GM18867 (cell line): ENCODE measurements around the gene ULBP2.
"Not testable (repeated sequence)": the region's sequence is repeated elsewhere in the genome, so short reads cannot be mapped to it uniquely, and the experiment has no call there.

Experiments used
- ATAC-seq: cut with Tn5 transposase; IDR thresholded peaks from one replicate; pipeline ENCODE4 v1.9.1; 2021; ENCODE audit warnings: mild to moderate bottlenecking, moderate library complexity; ENCODE audit not compliant: unreplicated experiment

Gene ULBP2

GRCh38 chr6:149908480-149908879 lies 33.3 kb upstream of the ULBP2 start:
- ATAC-seq: not testable (repeated sequence)

GRCh38 chr6:149909701-149910470 lies 31.9 kb upstream of the ULBP2 start:
- ATAC-seq: no peak

- no peak for ATAC-seq
Measured at GRCh38 chr6:149910721-149911151, 31.1 kb upstream of the ULBP2 start.

DNA sequence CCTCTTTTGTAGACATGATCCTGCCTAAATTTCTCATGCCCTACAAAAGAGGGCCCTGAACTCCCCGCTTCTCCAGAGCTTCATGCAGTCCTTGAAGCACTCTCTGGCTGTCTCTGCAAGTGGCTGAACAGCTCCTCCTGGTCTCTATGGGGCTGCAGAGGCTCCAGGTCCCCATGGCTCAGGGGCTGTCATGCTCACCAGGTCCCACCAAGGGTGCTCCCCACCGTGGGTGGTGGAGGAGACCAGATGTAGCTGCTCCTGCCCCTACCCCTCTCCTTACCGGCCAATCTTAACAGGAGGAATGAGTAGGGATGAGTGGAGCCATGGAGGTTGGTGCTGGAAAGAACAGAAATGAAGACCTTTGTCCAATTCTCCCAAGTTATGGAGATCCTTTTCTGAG lies 29.1 kb upstream of the ULBP2 start:
- ATAC-seq: not testable (repeated sequence)

GRCh38 chr6:149913085-149913484 lies 28.7 kb upstream of the ULBP2 start:
- ATAC-seq: no peak

DNA sequence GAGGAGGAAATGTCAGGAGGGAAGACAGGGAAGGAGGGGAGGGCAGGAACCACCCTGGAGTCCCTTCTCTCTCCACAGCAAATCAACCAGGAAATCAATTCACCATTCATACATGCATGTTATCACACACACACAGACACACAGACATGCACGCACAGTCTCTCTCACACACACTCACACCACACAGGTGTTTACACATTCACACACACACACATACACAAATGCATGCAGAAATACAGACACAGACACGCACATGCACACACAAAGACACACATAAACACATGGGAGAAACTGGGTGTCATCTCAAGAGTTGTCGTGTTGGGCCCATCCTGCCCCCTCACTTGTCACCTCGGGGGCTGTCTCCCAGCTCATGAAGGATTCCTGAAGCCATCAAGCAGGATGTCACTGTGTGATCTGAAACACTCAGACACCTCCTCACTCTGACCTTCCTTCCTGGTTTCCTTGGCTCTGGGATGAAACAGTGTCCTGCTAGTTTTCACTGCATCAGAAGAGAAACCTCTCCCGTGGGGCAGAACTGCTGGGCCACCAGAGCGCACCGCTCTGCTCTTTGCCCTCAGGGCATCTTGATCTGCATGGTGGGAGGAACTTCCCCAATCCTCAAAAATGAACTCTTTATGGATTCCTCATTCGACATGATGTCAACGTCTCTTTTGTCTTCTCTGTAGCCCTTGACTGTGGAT lies 28.1 kb upstream of the ULBP2 start:
- no peak for ATAC-seq

- no peak for ATAC-seq
Measured at GRCh38 chr6:149915970-149916865, 25.6 kb upstream of the ULBP2 start.

DNA sequence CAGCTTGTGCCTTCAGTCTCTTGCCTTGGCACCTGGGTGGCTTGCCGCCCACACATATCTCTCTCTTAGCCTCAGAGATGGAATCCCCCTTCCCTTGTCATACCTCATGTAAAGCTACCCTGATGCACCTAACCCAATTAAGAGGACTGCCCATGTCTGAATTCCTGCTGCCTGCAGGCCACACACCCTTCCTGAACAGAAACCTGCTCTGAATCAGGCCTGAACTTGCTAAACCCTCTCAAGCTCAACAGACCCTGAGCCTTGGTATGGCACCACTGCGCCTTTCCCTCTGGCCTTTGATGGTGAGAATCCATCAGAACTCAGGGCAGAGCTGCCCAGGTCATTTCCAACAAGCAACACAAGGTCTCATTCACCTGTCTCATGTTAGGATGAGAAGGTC lies 24.1 kb upstream of the ULBP2 start:
- ATAC-seq: no peak

GRCh38 chr6:149918151-149918905 lies 23.5 kb upstream of the ULBP2 start:
- no peak for ATAC-seq

GRCh38 chr6:149919126-149919833 lies 22.5 kb upstream of the ULBP2 start:
- not testable (repeated sequence) for ATAC-seq

GRCh38 chr6:149919834-149920225 lies 22.0 kb upstream of the ULBP2 start:
- ATAC-seq: no peak

DNA sequence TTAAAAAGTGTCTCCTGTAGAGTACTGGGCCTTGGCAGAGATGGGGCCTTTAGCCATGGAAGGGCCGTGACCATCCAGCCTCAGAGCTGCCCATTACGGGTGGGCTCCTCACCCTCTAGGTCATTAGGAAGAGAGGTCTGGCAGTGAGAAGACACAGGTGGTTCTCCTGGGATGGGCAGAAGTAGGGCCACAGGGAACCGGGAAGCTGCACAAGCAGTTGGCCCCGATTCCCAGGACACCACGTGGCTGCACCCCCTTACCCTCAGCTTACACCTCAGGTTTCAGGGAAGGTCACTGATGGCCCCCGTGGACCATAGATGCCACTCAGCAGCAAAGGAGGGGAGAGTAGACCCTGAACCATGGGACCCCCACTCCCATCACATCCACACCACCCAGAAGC lies 20.5 kb upstream of the ULBP2 start:
- no peak for ATAC-seq

DNA sequence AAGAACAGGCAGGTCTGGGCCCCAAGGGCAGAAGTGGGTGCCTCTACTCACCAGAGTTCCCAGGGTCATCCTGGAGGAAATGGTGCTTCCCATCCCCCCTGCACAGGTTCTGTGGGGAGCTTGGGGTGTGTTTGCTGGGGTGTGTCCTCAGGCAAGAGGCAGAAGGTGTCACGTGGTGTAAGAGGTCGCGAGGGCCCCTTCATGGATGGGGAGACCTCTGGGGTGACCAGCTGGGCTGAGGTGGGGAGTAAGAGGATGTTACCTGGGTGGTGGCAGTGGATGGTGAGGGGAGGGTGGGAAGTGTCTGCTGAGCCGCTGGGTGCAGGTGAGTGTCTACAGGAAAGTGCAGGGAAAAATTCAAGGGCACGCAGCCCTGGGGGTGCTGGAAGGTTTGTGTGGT lies 19.7 kb upstream of the ULBP2 start:
- not testable (repeated sequence) for ATAC-seq

GRCh38 chr6:149922642-149923326 lies 19.0 kb upstream of the ULBP2 start, which contains the start of gene RAET1G:
TSS of gene RAET1G (minus strand) at chr6:149923121. CDS start at chr6:149923010, 111 bp downstream.
- peak; percentile 61 for ATAC-seq

GRCh38 chr6:149923327-149923986 lies 18.4 kb upstream of the ULBP2 start:
- ATAC-seq: no peak

- no peak for ATAC-seq
Measured at GRCh38 chr6:149924206-149924932, 17.4 kb upstream of the ULBP2 start.

GRCh38 chr6:149924933-149925252 lies 16.9 kb upstream of the ULBP2 start:
- no peak for ATAC-seq

DNA sequence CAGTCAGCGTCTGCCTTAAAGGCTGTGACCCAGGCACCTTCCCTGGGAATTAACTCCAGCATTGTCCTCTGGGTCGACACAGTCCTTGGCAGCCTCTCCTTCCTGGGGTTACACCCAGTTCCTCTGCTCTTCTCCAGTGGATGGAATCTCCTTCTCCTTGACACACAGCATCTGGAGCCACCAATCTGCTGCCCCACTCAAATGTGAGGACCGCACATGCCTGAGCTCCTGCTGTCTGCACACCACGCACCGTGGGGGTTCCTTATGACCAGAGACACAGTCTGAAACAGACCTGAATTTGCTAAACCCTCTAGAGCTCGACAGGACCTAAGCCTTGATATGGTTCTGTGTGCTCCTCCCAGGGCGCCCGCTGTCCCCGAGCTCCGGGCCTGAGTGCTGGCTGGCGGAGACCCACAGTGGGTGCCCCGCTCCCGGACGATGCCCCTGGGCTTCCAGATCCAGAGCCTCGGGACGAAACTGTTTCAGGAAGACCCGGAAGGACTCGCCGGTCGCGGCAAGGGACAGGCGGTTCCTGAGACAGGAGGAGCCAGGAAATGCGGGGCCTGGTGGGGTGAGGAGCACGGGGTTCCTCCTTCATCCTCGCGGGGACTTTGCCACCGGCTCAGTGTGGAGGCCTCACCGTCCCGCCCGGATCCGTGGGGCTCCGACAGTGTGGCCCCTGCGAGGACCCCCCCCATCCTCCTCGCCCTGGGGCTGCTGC lies 16.4 kb upstream of the ULBP2 start:
- no peak for ATAC-seq
